Upper lobe of right lung (tissue), 1 donor: ENCODE results near the gene PTPN5. TPM values are rescaled to one million over a fixed set of nuclear protein-coding genes. Genes with fewer than 3 reads are reported as not detected.
A peak's percentile ranks its signal among the peaks of the same experiment; 100 is the strongest.

Experiments used
- ATAC-seq: fragments of 200-7000 bp; cut with Tn5 transposase; one replicate; pipeline ENCODE4 v1.9.1; 2020; ENCODE audit warnings: mild to moderate bottlenecking, moderate library complexity
- DNase-seq: peaks from one replicate; pipeline ENCODE4 v3.0.0-alpha.2; 2020
- H3K27ac ChIP-seq: fragments of 200-600 bp; one replicate; pipeline ENCODE4 v1.8.0; 2022
- H3K27me3 ChIP-seq: fragments of 200-600 bp; one replicate; pipeline ENCODE4 v1.8.0; 2022; ENCODE audit warnings: mild to moderate bottlenecking
- H3K36me3 ChIP-seq: fragments of 200-600 bp; one replicate; pipeline ENCODE4 v1.8.0; 2022
- H3K4me1 ChIP-seq: fragments of 200-600 bp; one replicate; pipeline ENCODE4 v1.8.0; 2022
- H3K4me3 ChIP-seq: fragments of 200-600 bp; one replicate; pipeline ENCODE4 v1.8.0; 2022; ENCODE audit warnings: mild to moderate bottlenecking
- H3K9me3 ChIP-seq: fragments of 200-600 bp; one replicate; pipeline ENCODE4 v1.8.0; 2022
- intact Hi-C: fragments of 100-400 bp; cut with DNase I; formaldehyde crosslinking; loops from one replicate; pipeline ENCODE4 v1.11.0; 2022
- total RNA-seq: library from RNA; stranded (reverse); fragmentation: NEBNext Ultra II Directional; extraction: Animal tissue kit (Norgen Biotek cat#: 25700); gene quantifications from one replicate; pipeline ENCODE4 v1.2.1, GENCODE V29; 2021
- TF ChIP-seq, protein P1 (sequence below): fragments of 200-600 bp; IDR thresholded peaks from one replicate; pipeline ENCODE4 v1.8.0; 2022; ENCODE audit warnings: antibody characterized with exemption
- donor health status: DM: no; HTN: yes; CAD: no; lungs with severe emphysema.

PTPN5 gene
- total RNA-seq, 1 donor from 2014 or later: 0.81 TPM

DNA sequence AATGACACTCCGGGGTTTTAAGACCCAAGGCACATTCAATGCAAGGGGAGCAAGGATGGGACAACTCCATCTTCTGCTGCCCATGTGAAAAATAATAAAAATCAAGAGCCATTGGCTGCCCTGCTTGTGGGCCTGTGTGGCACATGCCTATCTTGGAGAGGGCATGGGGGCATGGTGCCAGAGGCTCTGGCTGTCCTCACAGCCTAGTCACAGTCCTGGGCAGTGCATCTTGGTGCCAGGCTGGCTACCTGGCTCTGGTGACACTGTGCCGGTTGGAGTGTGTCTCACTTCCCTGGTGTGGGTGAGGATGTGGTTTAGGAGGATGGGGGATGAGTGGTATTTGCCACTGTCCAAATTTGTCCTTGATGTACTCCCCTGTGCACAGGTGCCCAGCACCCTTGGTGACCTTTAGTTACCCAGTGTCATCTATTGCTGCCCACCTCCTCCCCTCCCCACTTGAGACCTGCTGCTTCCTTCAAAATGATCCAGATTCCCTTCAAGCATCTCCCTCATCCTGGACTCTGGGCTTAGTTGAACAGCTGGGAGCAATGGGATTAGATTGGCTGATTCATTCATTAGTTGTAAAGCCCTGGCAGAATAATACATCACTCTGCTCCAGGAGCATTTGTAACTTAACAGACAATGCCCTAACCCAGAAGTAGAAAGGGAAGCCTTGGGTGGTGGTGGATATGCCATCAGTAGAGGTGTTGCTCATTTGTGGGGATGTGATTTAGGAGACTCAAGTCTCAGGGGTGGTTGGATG lies 88.4 kb downstream of the PTPN5 start:
- Histone ChIP-seq H3K36me3 (peaks cover 4% of the 10 kb centered on the region), H3K27ac (no peak overlapping the region), H3K27me3 (no peaks in the 10 kb centered on the region), H3K9me3 (no peaks in the 10 kb centered on the region), H3K4me1 (peaks cover 22% of the 10 kb centered on the region), H3K4me3 (no peak overlapping the region)
- no peak for ATAC-seq
- TF ChIP-seq, protein P1, sequence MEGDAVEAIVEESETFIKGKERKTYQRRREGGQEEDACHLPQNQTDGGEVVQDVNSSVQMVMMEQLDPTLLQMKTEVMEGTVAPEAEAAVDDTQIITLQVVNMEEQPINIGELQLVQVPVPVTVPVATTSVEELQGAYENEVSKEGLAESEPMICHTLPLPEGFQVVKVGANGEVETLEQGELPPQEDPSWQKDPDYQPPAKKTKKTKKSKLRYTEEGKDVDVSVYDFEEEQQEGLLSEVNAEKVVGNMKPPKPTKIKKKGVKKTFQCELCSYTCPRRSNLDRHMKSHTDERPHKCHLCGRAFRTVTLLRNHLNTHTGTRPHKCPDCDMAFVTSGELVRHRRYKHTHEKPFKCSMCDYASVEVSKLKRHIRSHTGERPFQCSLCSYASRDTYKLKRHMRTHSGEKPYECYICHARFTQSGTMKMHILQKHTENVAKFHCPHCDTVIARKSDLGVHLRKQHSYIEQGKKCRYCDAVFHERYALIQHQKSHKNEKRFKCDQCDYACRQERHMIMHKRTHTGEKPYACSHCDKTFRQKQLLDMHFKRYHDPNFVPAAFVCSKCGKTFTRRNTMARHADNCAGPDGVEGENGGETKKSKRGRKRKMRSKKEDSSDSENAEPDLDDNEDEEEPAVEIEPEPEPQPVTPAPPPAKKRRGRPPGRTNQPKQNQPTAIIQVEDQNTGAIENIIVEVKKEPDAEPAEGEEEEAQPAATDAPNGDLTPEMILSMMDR: no peak
- intact Hi-C loops: no loop called here
- no peak for DNase-seq

DNA sequence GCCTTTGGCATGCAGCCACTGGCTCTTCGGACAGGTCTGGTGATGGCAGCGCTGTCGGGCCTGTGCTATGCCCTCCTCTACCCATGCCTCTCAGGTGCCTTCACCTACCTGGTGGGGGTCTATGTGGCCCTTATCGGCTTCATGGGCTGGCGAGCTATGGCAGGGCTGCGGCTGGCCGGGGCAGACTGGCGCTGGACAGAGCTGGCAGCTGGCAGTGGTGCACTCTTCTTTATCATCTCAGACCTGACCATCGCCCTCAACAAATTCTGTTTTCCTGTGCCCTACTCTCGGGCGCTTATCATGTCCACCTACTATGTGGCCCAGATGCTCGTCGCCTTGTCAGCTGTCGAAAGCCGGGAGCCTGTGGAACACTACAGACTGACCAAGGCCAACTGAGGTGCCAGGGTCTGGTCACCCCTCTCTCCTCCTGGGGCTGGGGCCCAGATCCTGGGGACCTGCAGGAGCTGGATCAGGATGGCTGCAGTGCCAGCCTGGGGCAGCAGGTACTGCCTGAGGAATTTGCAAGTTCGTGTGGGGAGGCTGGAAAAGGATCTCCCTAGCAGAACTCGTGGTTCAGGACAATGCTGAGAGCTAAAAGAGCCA lies 89.9 kb downstream of the PTPN5 start:
- H3K36me3 ChIP-seq: peaks cover 4% of the 10 kb centered on the region
- no peak overlapping the region for H3K27ac ChIP-seq
- DNase-seq (no peak), ATAC-seq (no peak)
- H3K4me3 ChIP-seq: no peak overlapping the region
- no peaks in the 10 kb centered on the region for H3K9me3 ChIP-seq
- H3K27me3 ChIP-seq: no peaks in the 10 kb centered on the region
- TF ChIP-seq, protein P1: no peak
- peaks cover 26% of the 10 kb centered on the region for H3K4me1 ChIP-seq
- intact Hi-C loops: no loop called here

DNA sequence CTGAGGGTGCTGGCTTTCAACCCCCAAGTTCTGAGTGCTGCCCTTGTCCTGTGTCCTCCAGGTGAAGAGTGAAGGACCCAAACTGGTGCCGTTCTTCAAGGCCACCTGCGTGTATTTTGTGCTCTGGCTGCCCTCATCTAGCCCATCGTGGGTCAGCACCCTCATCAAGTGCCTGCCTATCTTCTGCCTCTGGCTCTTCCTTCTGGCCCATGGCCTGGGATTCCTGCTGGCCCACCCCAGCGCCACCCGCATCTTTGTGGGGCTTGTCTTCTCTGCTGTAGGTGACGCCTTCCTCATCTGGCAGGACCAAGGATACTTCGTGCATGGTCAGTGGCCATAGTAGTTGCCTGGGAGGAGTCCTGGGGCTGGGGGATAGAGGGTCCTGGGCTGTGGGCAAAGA lies 90.7 kb downstream of the PTPN5 start:
- intact Hi-C loops: no loop called here

DNA sequence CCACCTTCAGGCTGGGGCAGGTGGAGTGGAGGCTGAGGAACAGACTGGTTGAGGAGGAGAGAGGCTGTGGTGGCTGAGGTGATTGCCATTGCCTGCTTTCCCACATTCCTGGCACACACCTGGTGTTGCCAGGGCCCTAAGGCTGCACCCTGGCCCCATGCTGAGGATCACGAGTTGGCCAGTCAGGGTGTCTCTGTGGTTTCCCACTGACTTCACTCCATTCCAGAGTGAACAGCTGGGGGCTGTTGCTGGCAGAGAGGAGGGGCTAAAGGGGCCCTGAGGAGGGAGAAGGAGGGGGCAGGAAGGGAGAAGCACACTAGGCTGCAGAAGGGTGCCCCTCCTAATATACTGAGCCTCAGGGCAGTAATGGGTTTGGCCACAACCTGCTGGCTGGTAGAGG lies 91.2 kb downstream of the PTPN5 start:
- Histone ChIP-seq H3K36me3 (peaks cover 4% of the 10 kb centered on the region), H3K27me3 (no peaks in the 10 kb centered on the region), H3K4me1 (peaks cover 21% of the 10 kb centered on the region), H3K4me3 (no peak overlapping the region), H3K27ac (no peak overlapping the region), H3K9me3 (no peaks in the 10 kb centered on the region)
- DNase-seq (no peak), ATAC-seq (no peak)
- TF ChIP-seq, protein P1: no peak
- intact Hi-C loops: no loop called here

More for the DNA sequence above, 90.7 kb downstream of the PTPN5 start:
- Histone ChIP-seq H3K4me3 (no peak overlapping the region), H3K27me3 (no peaks in the 10 kb centered on the region), H3K9me3 (no peaks in the 10 kb centered on the region), H3K36me3 (peaks cover 4% of the 10 kb centered on the region), H3K27ac (no peak overlapping the region), H3K4me1 (peaks cover 26% of the 10 kb centered on the region)
- TF ChIP-seq, protein P1: no peak
- no peak for DNase-seq
- ATAC-seq: no peak

DNA sequence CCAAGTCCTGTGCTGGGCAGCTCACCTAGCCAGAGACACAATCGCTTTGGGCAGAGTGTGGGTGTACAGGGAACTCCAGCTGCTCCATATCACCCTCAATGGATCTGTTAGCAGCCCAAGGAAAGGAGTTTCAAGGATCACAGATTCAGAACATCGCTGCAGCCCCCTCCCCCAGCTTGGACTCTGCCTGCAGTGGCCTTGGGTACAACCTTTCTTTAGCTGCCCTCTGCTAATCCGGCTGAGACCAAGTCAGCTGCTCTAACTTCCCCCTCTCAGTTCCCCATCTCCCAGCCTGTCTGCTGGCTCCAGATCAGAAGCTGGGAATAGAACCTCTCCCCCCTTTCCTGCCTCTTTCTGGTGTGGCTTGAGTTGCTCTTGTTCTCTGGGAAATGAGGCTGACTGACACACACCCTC lies 91.7 kb downstream of the PTPN5 start:
- Histone ChIP-seq H3K4me3 (peak overlapping the region; percentile 77), H3K4me1 (peaks cover 16% of the 10 kb centered on the region), H3K36me3 (peaks cover 4% of the 10 kb centered on the region), H3K27me3 (no peaks in the 10 kb centered on the region), H3K9me3 (no peaks in the 10 kb centered on the region), H3K27ac (no peak overlapping the region)
- peak; percentile 37 for ATAC-seq
- intact Hi-C loops: no loop called here
- no peak for DNase-seq
- TF ChIP-seq, protein P1: no peak
